Measurements from ENCODE around the gene NMU. TPM values are rescaled to one million over a fixed set of nuclear protein-coding genes. Genes with fewer than 3 reads are reported as not detected.

Gene NMU
- total RNA-seq, 2 experiments from 2014 or later = not detected

- Histone ChIP-seq H4K20me1 (ENCODE audit: insufficient read depth, low read length) (no peaks in the 10 kb centered on the region), H3K27ac (ENCODE audit: low read depth, low read length, poor library complexity, severe bottlenecking) (no peak overlapping the region), H3K9me2 (ENCODE audit: insufficient read depth, low read length) (no peaks in the 10 kb centered on the region), H3K4me2 (ENCODE audit: low read length) (no peak overlapping the region), H3K4me1 (ENCODE audit: insufficient read depth, low read length, poor library complexity, severe bottlenecking) (no peaks in the 10 kb centered on the region), H3K9me3 (ENCODE audit: low read length) (0 out of 2 replicates have a peak, but pooled peaks cover 6% of the 10 kb centered on the region), H3K4me3 (ENCODE audit: low read depth, low read length, poor library complexity, severe bottlenecking) (no peak overlapping the region), H3K79me2 (ENCODE audit: insufficient read depth, low read depth, low read length) (no peaks in the 10 kb centered on the region), H2AFZ (ENCODE audit: low read length) (no peak overlapping the region), H3K36me3 (ENCODE audit: insufficient read depth, low read length) (no peaks in the 10 kb centered on the region)
- intact Hi-C loops (cut with micrococcal nuclease; ENCODE audit: unreplicated experiment) = no loop called here
- TF ChIP-seq CTCF (conservative IDR thresholded peaks at IDR 0.05; ENCODE audit: low read length) (no peak), EZH2phosphoT487 (IDR thresholded peaks at IDR 0.05; ENCODE audit: borderline replicate concordance, low read depth, low read length) (no peak)
- CTCF ChIA-PET (ENCODE audit: unreplicated experiment) = no interaction called here
- POLR2A ChIA-PET = interaction anchor here (0.6 kb wide), 1 partner anchor 713 kb away, joined by 3 read pairs; no protein-coding TSS in a partner anchor
- DNase-seq (ENCODE audit: low spot score) = no peak
- BruUV-seq (replicated peaks) = no TSS peak
Measured at GRCh38 chr4:55571806-55572205, 64.3 kb downstream of the NMU start.

- no peak overlapping the region for H3K4me3 ChIP-seq (ENCODE audit: low read depth, low read length, poor library complexity, severe bottlenecking)
- no TSS peak for BruUV-seq (replicated peaks)
- ChIA-PET POLR2A (interaction anchor here (0.5 kb wide), 1 partner anchor 286 kb away, joined by 3 read pairs; no protein-coding TSS in a partner anchor), CTCF (ENCODE audit: unreplicated experiment) (no interaction called here)
- H3K36me3 ChIP-seq (ENCODE audit: insufficient read depth, low read length) = no peaks in the 10 kb centered on the region
- no peaks in the 10 kb centered on the region for H4K20me1 ChIP-seq (ENCODE audit: insufficient read depth, low read length)
- 0 out of 2 replicates have a peak, but pooled peaks cover 6% of the 10 kb centered on the region for H3K9me3 ChIP-seq (ENCODE audit: low read length)
- no peaks in the 10 kb centered on the region for H3K79me2 ChIP-seq (ENCODE audit: insufficient read depth, low read depth, low read length)
- intact Hi-C loops (cut with micrococcal nuclease; ENCODE audit: unreplicated experiment) = no loop called here
- no peak for TF ChIP-seq CTCF (conservative IDR thresholded peaks at IDR 0.05; ENCODE audit: low read length)
- TF ChIP-seq EZH2phosphoT487 (IDR thresholded peaks at IDR 0.05; ENCODE audit: borderline replicate concordance, low read depth, low read length) = no peak
- no peak overlapping the region for H3K27ac ChIP-seq (ENCODE audit: low read depth, low read length, poor library complexity, severe bottlenecking)
- H3K9me2 ChIP-seq (ENCODE audit: insufficient read depth, low read length) = no peaks in the 10 kb centered on the region
- H3K4me2 ChIP-seq (ENCODE audit: low read length) = no peak overlapping the region
- H3K4me1 ChIP-seq (ENCODE audit: insufficient read depth, low read length, poor library complexity, severe bottlenecking) = no peaks in the 10 kb centered on the region
- H2AFZ ChIP-seq (ENCODE audit: low read length) = no peak overlapping the region
- no peak for DNase-seq (ENCODE audit: low spot score)
Measured at GRCh38 chr4:55568905-55569504, 67.1 kb downstream of the NMU start.

- no peak overlapping the region for H3K4me3 ChIP-seq (ENCODE audit: low read depth, low read length, poor library complexity, severe bottlenecking)
- H3K27ac ChIP-seq (ENCODE audit: low read depth, low read length, poor library complexity, severe bottlenecking) = no peak overlapping the region
- 0 out of 2 replicates have a peak overlapping the region, but pooled peaks have one; percentile 1 for H3K4me2 ChIP-seq (ENCODE audit: low read length)
- H3K9me2 ChIP-seq (ENCODE audit: insufficient read depth, low read length) = no peaks in the 10 kb centered on the region
- no peak overlapping the region for H2AFZ ChIP-seq (ENCODE audit: low read length)
- no peaks in the 10 kb centered on the region for H4K20me1 ChIP-seq (ENCODE audit: insufficient read depth, low read length)
- intact Hi-C loops (cut with micrococcal nuclease; ENCODE audit: unreplicated experiment) = no loop called here
- CTCF ChIA-PET (ENCODE audit: unreplicated experiment) = no interaction called here
- TF ChIP-seq EZH2phosphoT487 (IDR thresholded peaks at IDR 0.05; ENCODE audit: borderline replicate concordance, low read depth, low read length) (no peak), CTCF (conservative IDR thresholded peaks at IDR 0.05; ENCODE audit: low read length) (no peak)
- no peaks in the 10 kb centered on the region for H3K9me3 ChIP-seq (ENCODE audit: low read length)
- POLR2A ChIA-PET = no interaction called here
- no peaks in the 10 kb centered on the region for H3K79me2 ChIP-seq (ENCODE audit: insufficient read depth, low read depth, low read length)
- H3K4me1 ChIP-seq (ENCODE audit: insufficient read depth, low read length, poor library complexity, severe bottlenecking) = peaks cover 11% of the 10 kb centered on the region
- BruUV-seq (replicated peaks) = no TSS peak
- DNase-seq (ENCODE audit: low spot score) = peak; percentile 19
- no peaks in the 10 kb centered on the region for H3K36me3 ChIP-seq (ENCODE audit: insufficient read depth, low read length)
Measured at GRCh38 chr4:55561889-55562288, 74.2 kb downstream of the NMU start.

All from OCI-LY7 (cell line).